ENCODE results near the gene CASP4.

- TF ChIP-seq CTCF (conservative IDR thresholded peaks at IDR 0.05; ENCODE audit: low read length) (peak; percentile 52), EZH2phosphoT487 (IDR thresholded peaks at IDR 0.05; ENCODE audit: borderline replicate concordance) (no peak)
Measured at GRCh38 chr11:104905271-104905670, 63.1 kb downstream of the CASP4 start.

Measured in Loucy (cell line).